HG02588 (cell line): ENCODE measurements around the gene NRP1.

ENCODE experiments used
- ATAC-seq: cut with Tn5 transposase; IDR thresholded peaks from one replicate; pipeline ENCODE4 v1.9.1; 2021; ENCODE audit warnings: mild to moderate bottlenecking, moderate library complexity; ENCODE audit not compliant: unreplicated experiment

Gene NRP1

DNA sequence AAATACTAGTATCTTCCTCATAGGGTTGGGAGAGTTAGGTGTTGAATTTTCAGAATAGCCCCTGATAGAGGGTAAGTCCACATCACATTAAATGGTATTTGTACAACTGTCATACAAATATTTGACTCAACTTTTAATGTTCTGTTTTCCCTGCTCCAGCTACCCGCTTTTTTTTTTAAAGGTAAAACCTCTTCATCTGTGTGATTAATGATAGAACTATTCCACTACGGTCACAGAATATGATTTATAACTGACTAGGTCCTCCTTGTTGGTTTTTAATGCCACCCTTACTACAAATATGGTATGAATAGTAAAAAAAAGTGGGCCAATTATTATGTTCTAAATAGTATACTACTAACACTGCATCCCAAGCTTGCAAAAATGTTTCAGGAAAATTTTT lies 15.6 kb upstream of the NRP1 start:
- ATAC-seq, result no peak

GRCh38 chr10:33349268-33349667 lies 14.8 kb upstream of the NRP1 start:
- ATAC-seq, result no peak

DNA sequence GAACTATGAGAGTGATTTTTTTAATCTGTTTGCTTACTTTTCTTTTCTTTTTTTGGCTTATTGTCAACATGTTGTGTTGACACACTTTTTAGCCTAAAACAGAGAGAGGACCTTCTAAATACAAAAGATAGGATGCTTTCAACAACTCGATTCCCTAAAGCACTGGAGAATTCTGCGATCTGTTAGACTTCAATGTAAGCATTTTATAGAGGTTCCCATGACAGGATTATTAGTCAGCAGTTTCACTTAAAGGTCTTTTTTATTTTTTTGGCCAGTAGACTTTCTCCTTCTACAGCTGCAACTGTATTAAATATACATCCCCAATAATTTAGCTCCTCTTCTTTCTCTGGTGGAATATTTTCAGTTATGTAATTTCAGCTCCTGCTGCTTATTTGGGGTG lies 12.7 kb upstream of the NRP1 start:
- ATAC-seq, result no peak

DNA sequence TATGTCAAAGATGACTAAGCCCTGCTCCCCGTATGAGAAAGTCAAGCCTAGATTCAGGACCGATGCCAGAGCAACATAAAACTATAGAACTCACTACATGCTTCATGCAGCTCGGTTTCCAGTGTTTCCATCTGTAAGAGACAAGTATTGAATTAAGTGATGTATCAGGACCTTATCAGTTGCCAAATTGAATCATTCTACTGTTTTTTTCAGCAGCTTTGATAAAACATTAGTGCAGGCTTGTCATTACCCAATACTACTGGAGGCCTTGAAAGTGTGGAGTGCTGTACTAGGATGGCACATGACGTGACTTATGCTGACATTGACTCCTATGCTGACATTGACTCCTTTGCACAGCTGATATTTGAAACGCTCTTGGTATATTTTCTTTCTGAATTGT lies 10.8 kb upstream of the NRP1 start:
- ATAC-seq, result no peak

- ATAC-seq, result no peak
Measured at GRCh38 chr10:33344676-33345075, 10.2 kb upstream of the NRP1 start.

GRCh38 chr10:33341637-33342036 lies 7.2 kb upstream of the NRP1 start:
- no peak for ATAC-seq

DNA sequence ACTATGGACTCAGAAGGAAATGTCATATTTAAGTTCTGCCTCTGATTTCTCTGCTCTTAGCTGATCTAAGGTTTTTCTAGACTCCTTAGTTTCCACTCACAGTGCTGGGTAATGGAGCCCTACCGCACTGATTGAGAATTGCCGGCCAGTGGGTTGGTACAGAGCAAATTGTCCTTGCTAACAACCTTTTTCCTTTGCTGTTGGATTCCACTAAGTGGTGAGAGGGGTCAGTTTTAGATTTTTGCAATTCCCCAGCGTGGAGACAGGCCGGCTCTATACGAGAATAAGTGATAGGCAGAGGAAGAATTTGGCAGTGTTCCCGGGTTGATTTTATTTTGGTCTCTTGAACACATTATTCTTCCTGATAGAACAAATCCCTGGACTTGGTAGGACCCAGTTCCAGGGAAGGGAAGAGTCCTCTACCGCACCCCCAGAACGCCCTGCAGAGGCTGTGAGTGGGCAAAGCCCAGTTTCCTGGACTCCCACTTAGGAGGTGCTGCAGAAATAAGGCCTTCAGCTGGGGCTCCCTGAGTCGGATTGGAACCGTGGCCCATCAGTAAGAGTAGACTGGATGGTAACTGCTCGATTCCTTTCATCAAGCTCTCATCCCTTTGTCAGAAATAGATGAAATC lies 3.0 kb upstream of the NRP1 start:
- no peak for ATAC-seq

GRCh38 chr10:33336582-33337325 lies 2.3 kb upstream of the NRP1 start:
- ATAC-seq, result no peak

GRCh38 chr10:33335801-33336581 lies 1.5 kb upstream of the NRP1 start:
- no peak for ATAC-seq

DNA sequence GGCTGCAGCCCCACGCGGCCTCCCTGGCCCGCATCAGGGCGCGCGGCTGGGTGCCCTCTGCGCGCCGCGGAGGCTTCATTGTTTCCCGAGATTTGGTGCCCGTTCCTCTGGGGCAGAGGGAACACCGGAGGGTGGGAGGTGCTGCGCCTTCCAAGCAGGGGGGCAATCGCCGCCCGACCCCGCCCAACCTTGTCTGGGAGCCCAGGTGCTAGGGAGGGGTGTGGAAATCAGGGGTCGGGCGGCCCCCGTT lies 1.0 kb upstream of the NRP1 start:
- ATAC-seq, result no peak

- ATAC-seq, result no peak
Measured at GRCh38 chr10:33334805-33335550, 511 bp upstream of the NRP1 start.

GRCh38 chr10:33333260-33334101 lies 986 bp downstream of the NRP1 start:
- no peak for ATAC-seq

- ATAC-seq, result no peak
Measured at GRCh38 chr10:33332183-33333065, 2.0 kb downstream of the NRP1 start.

DNA sequence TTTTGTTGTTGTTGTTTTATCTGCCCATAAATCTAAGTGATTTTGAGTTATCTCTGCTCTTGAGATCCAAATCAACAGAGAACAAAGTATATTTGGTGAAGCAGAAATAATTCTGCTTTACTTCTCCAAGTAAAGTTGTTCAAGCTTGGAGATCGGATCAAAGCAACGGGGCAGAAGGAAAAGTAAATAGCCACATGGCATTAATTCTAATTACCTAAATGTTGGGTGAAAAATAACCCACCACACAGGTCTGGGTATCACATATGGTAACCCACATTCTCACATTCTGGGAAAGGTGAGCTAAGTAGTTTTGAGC lies 3.1 kb downstream of the NRP1 start:
- no peak for ATAC-seq

- peak; percentile 56 for ATAC-seq
Measured at GRCh38 chr10:33330543-33331378, 3.7 kb downstream of the NRP1 start.

GRCh38 chr10:33329178-33329577 lies 5.3 kb downstream of the NRP1 start:
- ATAC-seq, result no peak

DNA sequence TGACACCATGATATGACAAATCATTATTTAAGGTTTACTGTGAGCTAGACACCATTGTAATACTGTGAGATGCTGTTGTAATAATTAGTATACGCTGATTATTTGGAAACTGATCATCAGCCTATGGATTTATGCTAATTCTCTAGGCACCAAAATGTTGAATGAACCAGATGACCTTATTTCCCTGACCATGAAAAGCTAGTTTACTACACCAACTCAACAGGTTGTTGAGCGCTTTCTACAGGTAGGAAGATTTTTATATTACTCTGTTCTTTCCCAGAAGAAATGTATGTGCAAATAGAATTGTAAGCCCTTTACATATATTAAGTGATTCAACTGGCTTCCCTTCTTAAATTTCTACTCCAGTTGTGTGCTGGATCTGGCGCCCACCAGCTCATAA lies 6.2 kb downstream of the NRP1 start:
- no peak for ATAC-seq

- no peak for ATAC-seq
Measured at GRCh38 chr10:33327751-33328150, 6.7 kb downstream of the NRP1 start.

DNA sequence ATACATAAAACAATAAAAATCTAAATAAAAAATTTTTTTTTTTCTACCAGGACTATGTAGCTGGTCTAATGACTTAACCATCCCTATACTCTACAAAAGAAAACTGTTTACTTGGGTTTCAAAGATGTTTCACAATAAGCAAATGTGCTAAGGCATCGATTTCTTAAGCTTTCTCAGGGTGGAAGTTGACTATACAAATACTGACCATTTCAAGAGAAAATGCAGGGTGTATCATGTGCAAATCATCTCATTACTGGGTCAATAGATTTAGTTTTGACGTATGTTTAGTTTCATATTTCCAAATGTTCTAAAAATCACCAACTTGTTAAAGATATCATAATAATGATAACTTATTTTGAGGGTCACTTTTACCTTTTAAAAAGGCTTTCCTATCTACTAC lies 7.5 kb downstream of the NRP1 start:
- ATAC-seq, result no peak
